VCaP (cell line): Measurements from ENCODE around the gene TUBGCP6.
A peak's percentile ranks its signal among the peaks of the same experiment; 100 is the strongest.

Source experiments
- H3K27ac ChIP-seq: fragments of 450-650 bp; 2 replicates; pipeline ENCODE4 v1.5.1; 2017
- CTCF ChIP-seq: fragments of 450-650 bp; conservative IDR thresholded peaks from 2 replicates; pipeline ENCODE4 v1.5.1; 2017; ENCODE audit warnings: mild to moderate bottlenecking, moderate library complexity

Gene TUBGCP6

GRCh38 chr22:50224071-50224470, 20.8 kb downstream of the TUBGCP6 start:
- H3K27ac ChIP-seq, result no peak overlapping the region
- no peak for TF ChIP-seq CTCF

- TF ChIP-seq CTCF, result no peak
- H3K27ac ChIP-seq, result no peak overlapping the region
Measured at GRCh38 chr22:50222508-50222907, 22.3 kb downstream of the TUBGCP6 start.

GRCh38 chr22:50221410-50222300, 23.2 kb downstream of the TUBGCP6 start:
- TF ChIP-seq CTCF, result no peak
- H3K27ac ChIP-seq, result no peak overlapping the region

- no peak overlapping the region for H3K27ac ChIP-seq
- no peak for TF ChIP-seq CTCF
Measured at GRCh38 chr22:50220603-50221409, 24.0 kb downstream of the TUBGCP6 start.

GRCh38 chr22:50219800-50220602, 24.8 kb downstream of the TUBGCP6 start:
- peak overlapping the region; percentile 14; the same call in 1 of the 2 replicates for H3K27ac ChIP-seq
- TF ChIP-seq CTCF, result no peak

GRCh38 chr22:50218996-50219727, 25.7 kb downstream of the TUBGCP6 start:
- peak overlapping the region; percentile 14; the same call in 1 of the 2 replicates for H3K27ac ChIP-seq

More at GRCh38 chr22:50218996-50219727, 25.7 kb downstream of the TUBGCP6 start:
- no peak for TF ChIP-seq CTCF
